ENCODE results near the gene FANCC. TPM values are rescaled to one million over a fixed set of nuclear protein-coding genes. Genes with fewer than 3 reads are reported as not detected.
A peak's percentile ranks its signal among the peaks of the same experiment; 100 is the strongest.

The FANCC gene
- total and polyA plus RNA-seq, 10 donors: 0.89 to 9.7 (median 6.6) TPM

- Histone ChIP-seq H3K9me3 (no peaks in the 10 kb centered on the region), H3K4me3 (no peak overlapping the region), H3K36me3 (peaks cover 0 to 60% (median 10%) of the 10 kb centered on the region in 6 donors), H3K27me3 (replicated peaks in 1 of 7) (no peaks in the 10 kb centered on the region), H3K4me1 (peaks cover 3 to 43% (median 27%) of the 10 kb centered on the region in 6 donors), H3K27ac (peak overlapping the region in 6 of 8 donors; percentile 14 to 58 (median 30))
- 50 to 72% (median 67%) methylated on average over 7 of the region's 7 CpGs for whole genome bisulfite sequencing, 5 donors
- intact Hi-C loops (cut with DNase I; ENCODE audit: low total_unique reads): no loop called here
- TF ChIP-seq POLR2AphosphoS5 (IDR thresholded peaks at IDR 0.05) (no peak), POLR2A (IDR thresholded peaks at IDR 0.05) (no peak)
- TF ChIP-seq, protein P1, sequence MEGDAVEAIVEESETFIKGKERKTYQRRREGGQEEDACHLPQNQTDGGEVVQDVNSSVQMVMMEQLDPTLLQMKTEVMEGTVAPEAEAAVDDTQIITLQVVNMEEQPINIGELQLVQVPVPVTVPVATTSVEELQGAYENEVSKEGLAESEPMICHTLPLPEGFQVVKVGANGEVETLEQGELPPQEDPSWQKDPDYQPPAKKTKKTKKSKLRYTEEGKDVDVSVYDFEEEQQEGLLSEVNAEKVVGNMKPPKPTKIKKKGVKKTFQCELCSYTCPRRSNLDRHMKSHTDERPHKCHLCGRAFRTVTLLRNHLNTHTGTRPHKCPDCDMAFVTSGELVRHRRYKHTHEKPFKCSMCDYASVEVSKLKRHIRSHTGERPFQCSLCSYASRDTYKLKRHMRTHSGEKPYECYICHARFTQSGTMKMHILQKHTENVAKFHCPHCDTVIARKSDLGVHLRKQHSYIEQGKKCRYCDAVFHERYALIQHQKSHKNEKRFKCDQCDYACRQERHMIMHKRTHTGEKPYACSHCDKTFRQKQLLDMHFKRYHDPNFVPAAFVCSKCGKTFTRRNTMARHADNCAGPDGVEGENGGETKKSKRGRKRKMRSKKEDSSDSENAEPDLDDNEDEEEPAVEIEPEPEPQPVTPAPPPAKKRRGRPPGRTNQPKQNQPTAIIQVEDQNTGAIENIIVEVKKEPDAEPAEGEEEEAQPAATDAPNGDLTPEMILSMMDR (IDR thresholded peaks at IDR 0.05 in 8 of 11, conservative IDR thresholded peaks at IDR 0.05 in 3 of 11): no peak
- no peak for DNase-seq
These were observed 254.9 kb downstream of the FANCC start for GRCh38 chr9:95062596-95063065.

- 63 to 75% (median 68%) methylated on average over 13 of the region's 13 CpGs for WGBS, 5 donors
- Histone ChIP-seq H3K4me3 (no peak overlapping the region), H3K4me1 (peaks cover 3 to 45% (median 27%) of the 10 kb centered on the region in 6 donors), H3K9me3 (no peaks in the 10 kb centered on the region), H3K27ac (peak overlapping the region in 6 of 8 donors; percentile 14 to 58 (median 30)), H3K36me3 (peaks cover 0 to 54% (median 10%) of the 10 kb centered on the region in 6 donors), H3K27me3 (replicated peaks in 1 of 7) (no peaks in the 10 kb centered on the region)
- intact Hi-C loops (cut with DNase I; ENCODE audit: low total_unique reads): no loop called here
- no peak for DNase-seq
- TF ChIP-seq, protein P1 (IDR thresholded peaks at IDR 0.05 in 8 of 11, conservative IDR thresholded peaks at IDR 0.05 in 3 of 11): no peak
- TF ChIP-seq POLR2AphosphoS5 (IDR thresholded peaks at IDR 0.05) (no peak), POLR2A (IDR thresholded peaks at IDR 0.05) (no peak)
These were observed 255.5 kb downstream of the FANCC start for GRCh38 chr9:95061916-95062595.

DNA sequence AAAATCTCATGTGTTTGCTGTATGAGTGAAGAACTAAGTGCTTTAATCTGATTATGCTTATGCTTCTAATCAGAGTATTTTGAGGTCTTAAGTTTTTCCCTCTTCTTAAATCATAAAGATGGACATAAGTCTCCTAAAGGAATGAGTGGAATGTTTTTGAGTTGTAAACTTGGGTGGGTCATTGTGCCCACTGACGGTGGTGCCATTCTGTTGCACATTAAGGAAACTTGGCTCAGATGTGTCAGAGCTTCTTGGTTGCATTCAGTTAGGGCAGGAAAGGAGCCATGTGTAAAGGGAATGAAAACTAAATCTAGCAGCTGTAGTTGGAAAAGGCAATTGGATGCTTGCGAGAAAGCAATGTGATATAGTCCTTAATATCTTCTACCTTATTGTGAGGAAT lies 256.6 kb downstream of the FANCC start:
- Histone ChIP-seq H3K4me1 (peaks cover 11 to 55% (median 33%) of the 10 kb centered on the region in 6 donors), H3K4me3 (no peak overlapping the region), H3K27ac (no peak overlapping the region), H3K27me3 (replicated peaks in 1 of 7) (no peaks in the 10 kb centered on the region), H3K36me3 (peaks cover 0 to 52% (median 10%) of the 10 kb centered on the region in 6 donors), H3K9me3 (no peaks in the 10 kb centered on the region)
- intact Hi-C loops (cut with DNase I; ENCODE audit: low total_unique reads): no loop called here
- 78 to 88% (median 84%) methylated on average over 2 of the region's 2 CpGs for WGBS, 5 donors
- no peak for TF ChIP-seq POLR2AphosphoS5 (IDR thresholded peaks at IDR 0.05)
- DNase-seq: no peak

DNA sequence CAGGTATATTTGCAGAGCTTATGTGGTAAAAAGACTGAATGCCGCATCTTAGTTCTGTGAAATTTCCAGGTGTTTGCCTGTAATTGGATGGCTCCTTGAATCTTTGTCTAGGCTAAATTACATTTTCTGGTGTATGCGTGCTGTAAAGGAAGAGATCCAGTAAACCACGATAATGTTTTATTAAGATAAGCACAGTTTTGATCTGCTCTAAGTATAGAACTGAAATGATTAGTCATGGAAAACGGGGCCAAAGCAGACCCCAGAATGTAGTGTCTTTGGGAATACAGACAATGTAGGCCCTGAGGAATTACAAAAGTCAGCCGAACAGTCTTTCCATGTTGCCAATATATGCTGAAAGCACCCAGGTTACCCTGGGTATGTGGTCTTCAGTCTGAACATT lies 257.3 kb downstream of the FANCC start:
- H3K9me3 ChIP-seq: no peaks in the 10 kb centered on the region
- no peaks in the 10 kb centered on the region for H3K27me3 ChIP-seq (replicated peaks in 1 of 7)
- no peak for TF ChIP-seq POLR2A (IDR thresholded peaks at IDR 0.05)
- TF ChIP-seq, protein P1 (IDR thresholded peaks at IDR 0.05 in 8 of 11, conservative IDR thresholded peaks at IDR 0.05 in 3 of 11): no peak
- intact Hi-C loops (cut with DNase I; ENCODE audit: low total_unique reads): no loop called here
- no peak for DNase-seq
- H3K4me1 ChIP-seq: peaks cover 11 to 56% (median 37%) of the 10 kb centered on the region in 6 donors
- H3K36me3 ChIP-seq: peaks cover 0 to 47% (median 10%) of the 10 kb centered on the region in 6 donors
- H3K4me3 ChIP-seq: no peak overlapping the region
- H3K27ac ChIP-seq: no peak overlapping the region
- 52 to 69% (median 60%) methylated on average over 5 of the region's 5 CpGs for WGBS, 5 donors

All from spleen (tissue), 11 donors.